Measurements from ENCODE around the gene POU3F1.

Gene POU3F1

DNA sequence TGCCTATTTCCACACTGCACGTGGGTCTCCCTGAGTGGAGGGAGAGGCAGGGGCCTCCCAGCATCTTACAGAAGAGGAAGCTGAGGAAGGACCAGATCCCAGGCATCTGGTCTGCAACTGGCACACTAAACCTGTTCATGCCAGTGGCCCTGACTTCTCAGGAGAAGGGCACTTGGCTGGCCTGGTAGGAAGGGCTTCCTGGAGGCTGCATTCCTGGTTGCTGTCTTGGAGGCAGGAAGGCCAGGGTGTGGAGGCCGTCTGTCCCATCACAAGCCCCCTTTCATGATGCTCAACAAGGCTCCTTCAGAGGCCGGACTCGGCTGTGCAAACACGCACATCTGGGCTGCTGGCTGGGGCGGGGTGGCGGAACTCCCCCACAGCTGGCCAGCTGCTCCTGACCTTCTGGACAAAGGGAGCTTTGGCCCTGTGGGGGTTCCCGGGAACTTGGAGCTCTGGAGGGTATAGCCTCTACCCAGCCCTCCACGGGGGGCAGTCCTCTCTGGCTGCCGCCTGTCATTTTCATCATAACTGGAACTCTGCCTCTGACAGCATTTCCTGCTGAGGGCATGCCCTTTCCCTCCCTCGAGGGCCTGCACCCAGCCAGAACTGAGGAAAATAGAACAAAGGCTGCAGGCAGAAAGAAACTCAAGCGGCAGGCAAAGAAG is 39.2 kb upstream of the POU3F1 start:
- no peaks in the 10 kb centered on the region for H3K27me3 ChIP-seq (ENCODE audit: low read depth, low read length)
- no peak overlapping the region for H3K4me3 ChIP-seq (ENCODE audit: low read depth in 1 of 2, low read length in 2 of 2)

GRCh38 chr1:38084700-38085099 is 38.1 kb upstream of the POU3F1 start:
- H3K4me3 ChIP-seq (ENCODE audit: low read depth in 1 of 2, low read length in 2 of 2) = no peak overlapping the region
- no peaks in the 10 kb centered on the region for H3K4me1 ChIP-seq (ENCODE audit: control insufficient read depth in 1 of 2, insufficient read depth in 2 of 2, low read length in 2 of 2)
- H3K9me3 ChIP-seq (ENCODE audit: control insufficient read depth in 1 of 2, low read length in 2 of 2) = no peaks in the 10 kb centered on the region
- H3K27ac ChIP-seq (ENCODE audit: low read length) = no peak overlapping the region
- H3K36me3 ChIP-seq (ENCODE audit: control insufficient read depth in 1 of 2, insufficient read depth in 2 of 2, low read length in 2 of 2) = no peaks in the 10 kb centered on the region
- H3K27me3 ChIP-seq (ENCODE audit: low read depth, low read length) = no peaks in the 10 kb centered on the region

More for the DNA sequence above, 39.2 kb upstream of the POU3F1 start:
- Histone ChIP-seq H3K4me1 (ENCODE audit: control insufficient read depth in 1 of 2, insufficient read depth in 2 of 2, low read length in 2 of 2) (no peaks in the 10 kb centered on the region), H3K36me3 (ENCODE audit: control insufficient read depth in 1 of 2, insufficient read depth in 2 of 2, low read length in 2 of 2) (no peaks in the 10 kb centered on the region), H3K9me3 (ENCODE audit: control insufficient read depth in 1 of 2, low read length in 2 of 2) (no peaks in the 10 kb centered on the region), H3K27ac (ENCODE audit: low read length) (no peak overlapping the region)

DNA sequence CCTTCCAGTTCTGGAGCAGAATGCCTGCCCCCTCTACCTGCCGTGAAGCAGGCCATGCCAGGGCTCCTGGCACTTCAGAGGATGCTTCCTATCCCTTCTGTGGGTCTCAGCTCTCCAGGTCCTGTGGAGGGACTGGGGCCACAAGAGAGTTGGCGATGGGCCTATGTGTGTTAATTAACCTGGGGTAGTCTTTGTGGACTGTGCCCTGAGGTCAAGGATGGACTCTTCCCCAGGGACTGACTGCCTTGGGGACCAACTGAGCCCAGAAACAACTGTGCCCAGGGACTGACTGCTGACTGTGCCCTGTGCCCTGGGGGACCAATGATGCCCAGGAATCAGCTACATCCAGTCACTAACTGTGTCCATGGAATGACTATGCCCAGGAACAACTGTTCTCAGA is 37.5 kb upstream of the POU3F1 start:
- Histone ChIP-seq H3K9me3 (ENCODE audit: control insufficient read depth in 1 of 2, low read length in 2 of 2) (no peaks in the 10 kb centered on the region), H3K27ac (ENCODE audit: low read length) (no peak overlapping the region)

DNA sequence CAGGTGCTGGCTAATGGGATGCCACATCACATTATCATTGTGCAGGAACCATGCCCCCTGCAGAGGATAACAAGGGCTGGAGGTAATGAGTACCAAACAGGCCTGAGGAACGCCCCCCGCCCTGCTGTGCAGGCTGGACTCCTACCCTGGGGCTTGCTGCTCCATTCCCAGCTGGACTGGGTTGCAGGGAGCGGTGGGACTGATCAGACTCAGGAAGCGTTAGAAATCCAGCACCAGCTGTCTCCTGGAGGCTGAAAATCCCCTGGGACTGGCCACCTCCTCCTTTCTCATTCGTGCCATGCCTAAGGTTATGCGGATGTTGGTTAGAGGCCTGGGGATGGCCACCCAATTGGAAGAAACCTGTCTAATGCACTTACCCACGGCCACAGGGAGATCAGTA is 36.9 kb upstream of the POU3F1 start:
- H3K9me3 ChIP-seq (ENCODE audit: control insufficient read depth in 1 of 2, low read length in 2 of 2) = no peaks in the 10 kb centered on the region
- no peak overlapping the region for H3K4me3 ChIP-seq (ENCODE audit: low read depth in 1 of 2, low read length in 2 of 2)
- no peak overlapping the region for H3K27ac ChIP-seq (ENCODE audit: low read length)
- H3K27me3 ChIP-seq (ENCODE audit: low read depth, low read length) = no peaks in the 10 kb centered on the region
- no peaks in the 10 kb centered on the region for H3K36me3 ChIP-seq (ENCODE audit: control insufficient read depth in 1 of 2, insufficient read depth in 2 of 2, low read length in 2 of 2)
- no peaks in the 10 kb centered on the region for H3K4me1 ChIP-seq (ENCODE audit: control insufficient read depth in 1 of 2, insufficient read depth in 2 of 2, low read length in 2 of 2)

More for the DNA sequence above, 37.5 kb upstream of the POU3F1 start:
- Histone ChIP-seq H3K27me3 (ENCODE audit: low read depth, low read length) (no peaks in the 10 kb centered on the region), H3K4me1 (ENCODE audit: control insufficient read depth in 1 of 2, insufficient read depth in 2 of 2, low read length in 2 of 2) (no peaks in the 10 kb centered on the region), H3K36me3 (ENCODE audit: control insufficient read depth in 1 of 2, insufficient read depth in 2 of 2, low read length in 2 of 2) (no peaks in the 10 kb centered on the region), H3K4me3 (ENCODE audit: low read depth in 1 of 2, low read length in 2 of 2) (no peak overlapping the region)

DNA sequence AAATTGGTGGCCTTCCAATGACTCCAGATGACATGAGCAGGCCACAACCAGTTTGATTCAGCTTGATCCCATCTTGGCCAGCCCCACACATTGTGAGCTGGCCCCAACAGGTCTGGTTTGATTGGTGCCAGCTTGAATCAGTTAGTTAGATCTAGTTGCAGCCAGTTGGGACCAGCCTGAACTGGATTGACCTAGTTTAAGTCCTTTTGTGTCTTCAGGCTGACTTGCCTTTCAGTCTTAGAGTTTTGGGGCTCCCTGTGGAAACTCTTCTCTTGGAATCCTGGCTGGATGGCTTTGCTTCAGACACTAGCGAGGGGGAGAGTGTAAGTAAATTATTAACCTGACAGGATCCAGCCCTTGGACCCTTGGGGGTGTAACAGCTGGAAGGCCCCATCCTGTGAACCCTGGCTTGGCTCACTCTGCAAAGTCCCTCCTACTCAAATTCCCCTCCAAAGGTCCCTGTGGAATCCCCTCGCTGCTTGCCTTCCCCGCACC is 36.2 kb upstream of the POU3F1 start:
- H3K9me3 ChIP-seq (ENCODE audit: control insufficient read depth in 1 of 2, low read length in 2 of 2) = no peaks in the 10 kb centered on the region
- no peaks in the 10 kb centered on the region for H3K4me1 ChIP-seq (ENCODE audit: control insufficient read depth in 1 of 2, insufficient read depth in 2 of 2, low read length in 2 of 2)
- H3K36me3 ChIP-seq (ENCODE audit: control insufficient read depth in 1 of 2, insufficient read depth in 2 of 2, low read length in 2 of 2) = no peaks in the 10 kb centered on the region
- no peaks in the 10 kb centered on the region for H3K27me3 ChIP-seq (ENCODE audit: low read depth, low read length)
- no peak overlapping the region for H3K27ac ChIP-seq (ENCODE audit: low read length)
- H3K4me3 ChIP-seq (ENCODE audit: low read depth in 1 of 2, low read length in 2 of 2) = no peak overlapping the region

DNA sequence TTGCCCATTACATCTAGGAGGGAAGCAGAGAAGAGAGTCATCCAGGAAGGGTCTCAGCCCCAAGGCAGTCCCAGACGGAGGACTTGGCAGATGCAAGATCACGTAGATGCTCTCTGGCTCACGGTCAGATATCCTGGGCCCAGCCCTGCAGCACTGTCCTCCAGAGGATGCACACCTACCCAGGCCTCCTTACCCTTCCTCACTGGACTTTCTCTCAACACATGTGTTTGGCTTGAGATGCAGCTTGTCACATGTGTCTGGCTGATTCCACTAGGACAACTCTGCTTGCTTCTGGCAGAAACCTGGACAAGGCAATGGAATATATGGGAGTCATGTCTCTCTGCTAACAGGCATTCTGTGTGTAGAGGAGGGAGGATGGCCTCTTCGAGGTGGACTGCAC is 32.4 kb upstream of the POU3F1 start:
- H3K9me3 ChIP-seq (ENCODE audit: control insufficient read depth in 1 of 2, low read length in 2 of 2) = no peaks in the 10 kb centered on the region
- no peaks in the 10 kb centered on the region for H3K27me3 ChIP-seq (ENCODE audit: low read depth, low read length)
- no peaks in the 10 kb centered on the region for H3K4me1 ChIP-seq (ENCODE audit: control insufficient read depth in 1 of 2, insufficient read depth in 2 of 2, low read length in 2 of 2)
- no peak overlapping the region for H3K4me3 ChIP-seq (ENCODE audit: low read depth in 1 of 2, low read length in 2 of 2)
- H3K27ac ChIP-seq (ENCODE audit: low read length) = no peak overlapping the region
- H3K36me3 ChIP-seq (ENCODE audit: control insufficient read depth in 1 of 2, insufficient read depth in 2 of 2, low read length in 2 of 2) = no peaks in the 10 kb centered on the region

DNA sequence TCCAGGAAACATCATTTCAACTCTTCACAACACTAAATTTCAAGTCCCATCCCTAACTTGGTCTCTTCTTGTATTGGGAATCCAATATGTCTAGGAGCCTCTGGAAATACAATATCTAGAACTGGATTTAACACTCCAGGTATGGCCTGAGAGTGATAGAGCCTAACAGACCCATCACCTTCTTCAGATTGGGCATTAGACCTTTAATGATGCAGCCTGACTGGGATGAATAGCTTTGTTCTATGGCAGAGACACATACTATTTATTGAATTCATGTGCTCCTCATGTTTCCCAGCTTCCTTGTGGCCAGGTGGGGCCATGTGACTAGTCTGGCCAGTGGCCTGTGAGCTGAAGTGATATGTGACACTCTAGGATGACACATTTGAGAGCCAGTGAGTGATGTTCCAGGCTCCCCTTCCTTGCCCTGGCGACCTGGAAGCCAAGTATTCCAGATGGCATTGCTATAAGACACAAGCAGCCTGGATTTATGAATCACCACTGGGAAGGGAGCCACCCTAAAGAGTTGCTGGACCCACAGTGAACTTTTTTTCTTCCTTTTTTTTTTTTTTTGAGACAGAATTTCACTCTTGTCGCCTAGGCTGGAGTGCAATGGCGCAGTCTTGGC is 31.0 kb upstream of the POU3F1 start:
- H3K9me3 ChIP-seq (ENCODE audit: control insufficient read depth in 1 of 2, low read length in 2 of 2) = no peaks in the 10 kb centered on the region
- no peak overlapping the region for H3K27ac ChIP-seq (ENCODE audit: low read length)
- H3K4me3 ChIP-seq (ENCODE audit: low read depth in 1 of 2, low read length in 2 of 2) = no peak overlapping the region

DNA sequence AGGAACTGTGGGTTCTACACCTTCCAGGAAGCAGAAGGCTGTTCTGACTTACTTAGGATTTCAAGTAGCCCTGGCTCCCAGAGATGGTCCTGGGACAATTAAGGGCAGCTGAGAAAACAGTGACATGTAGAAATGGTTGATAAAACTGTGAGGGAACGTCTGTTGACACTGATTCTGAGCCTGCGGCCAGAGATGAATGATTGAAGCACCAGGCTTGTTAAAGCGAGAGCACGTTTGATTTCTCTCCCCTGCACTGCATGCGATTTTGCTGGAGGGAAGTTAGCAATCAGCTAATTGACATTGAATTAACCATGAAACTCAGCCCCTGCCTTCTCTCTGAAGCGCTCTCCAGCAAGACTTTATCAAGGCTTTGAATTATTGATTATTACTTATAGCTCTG is 29.9 kb upstream of the POU3F1 start:
- Histone ChIP-seq H3K36me3 (ENCODE audit: control insufficient read depth in 1 of 2, insufficient read depth in 2 of 2, low read length in 2 of 2) (no peaks in the 10 kb centered on the region), H3K4me3 (ENCODE audit: low read depth in 1 of 2, low read length in 2 of 2) (no peak overlapping the region), H3K27me3 (ENCODE audit: low read depth, low read length) (no peaks in the 10 kb centered on the region), H3K4me1 (ENCODE audit: control insufficient read depth in 1 of 2, insufficient read depth in 2 of 2, low read length in 2 of 2) (no peaks in the 10 kb centered on the region), H3K9me3 (ENCODE audit: control insufficient read depth in 1 of 2, low read length in 2 of 2) (no peaks in the 10 kb centered on the region), H3K27ac (ENCODE audit: low read length) (no peak overlapping the region)

More for the DNA sequence above, 31.0 kb upstream of the POU3F1 start:
- no peaks in the 10 kb centered on the region for H3K36me3 ChIP-seq (ENCODE audit: control insufficient read depth in 1 of 2, insufficient read depth in 2 of 2, low read length in 2 of 2)
- no peaks in the 10 kb centered on the region for H3K4me1 ChIP-seq (ENCODE audit: control insufficient read depth in 1 of 2, insufficient read depth in 2 of 2, low read length in 2 of 2)
- no peaks in the 10 kb centered on the region for H3K27me3 ChIP-seq (ENCODE audit: low read depth, low read length)

DNA sequence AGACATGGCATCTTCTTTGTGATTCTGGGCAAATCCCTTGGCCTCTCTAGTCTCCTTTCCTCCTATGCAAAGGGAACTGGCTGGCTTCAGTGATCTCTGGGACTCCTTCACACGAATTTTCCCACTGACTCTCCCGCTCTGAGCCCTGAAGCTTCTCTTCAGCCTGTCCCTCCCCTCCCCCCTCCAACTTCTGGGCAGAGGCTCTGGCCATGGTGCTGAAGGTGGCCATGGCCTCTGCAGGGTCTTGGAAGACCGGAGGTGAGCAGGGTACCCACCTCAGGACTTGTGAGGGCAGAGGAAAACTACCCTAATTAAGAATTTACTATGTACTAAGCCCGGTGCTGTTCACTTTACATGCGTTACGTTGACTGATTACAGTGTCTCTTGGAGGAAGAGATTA is 29.4 kb upstream of the POU3F1 start:
- no peaks in the 10 kb centered on the region for H3K4me1 ChIP-seq (ENCODE audit: control insufficient read depth in 1 of 2, insufficient read depth in 2 of 2, low read length in 2 of 2)
- H3K27ac ChIP-seq (ENCODE audit: low read length) = no peak overlapping the region
- no peaks in the 10 kb centered on the region for H3K36me3 ChIP-seq (ENCODE audit: control insufficient read depth in 1 of 2, insufficient read depth in 2 of 2, low read length in 2 of 2)
- no peaks in the 10 kb centered on the region for H3K27me3 ChIP-seq (ENCODE audit: low read depth, low read length)
- no peaks in the 10 kb centered on the region for H3K9me3 ChIP-seq (ENCODE audit: control insufficient read depth in 1 of 2, low read length in 2 of 2)
- H3K4me3 ChIP-seq (ENCODE audit: low read depth in 1 of 2, low read length in 2 of 2) = no peak overlapping the region

DNA sequence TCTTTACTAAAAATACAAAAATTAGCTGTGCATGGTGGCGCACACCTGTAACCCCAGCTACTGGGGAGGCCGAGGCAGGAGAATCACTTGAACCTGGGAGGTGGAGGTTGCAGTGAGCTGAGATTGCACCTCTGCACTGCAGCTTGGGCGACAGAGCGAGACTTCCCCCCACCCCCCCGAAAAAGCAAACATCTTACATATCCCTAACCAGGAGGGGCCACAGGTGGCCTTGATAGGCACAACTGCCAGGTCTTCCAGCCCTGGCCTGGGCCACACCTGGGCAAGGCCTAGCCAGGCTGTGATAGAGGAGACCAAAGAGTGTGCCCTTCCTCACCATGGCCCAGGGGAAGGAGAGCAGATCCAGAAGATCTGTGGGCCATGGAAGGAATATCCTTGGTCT is 28.6 kb upstream of the POU3F1 start:
- H3K9me3 ChIP-seq (ENCODE audit: control insufficient read depth in 1 of 2, low read length in 2 of 2) = no peaks in the 10 kb centered on the region
- H3K27me3 ChIP-seq (ENCODE audit: low read depth, low read length) = no peaks in the 10 kb centered on the region
- H3K36me3 ChIP-seq (ENCODE audit: control insufficient read depth in 1 of 2, insufficient read depth in 2 of 2, low read length in 2 of 2) = no peaks in the 10 kb centered on the region
- no peak overlapping the region for H3K27ac ChIP-seq (ENCODE audit: low read length)
- no peaks in the 10 kb centered on the region for H3K4me1 ChIP-seq (ENCODE audit: control insufficient read depth in 1 of 2, insufficient read depth in 2 of 2, low read length in 2 of 2)
- H3K4me3 ChIP-seq (ENCODE audit: low read depth in 1 of 2, low read length in 2 of 2) = no peak overlapping the region

GRCh38 chr1:38074302-38074677 is 27.7 kb upstream of the POU3F1 start:
- H3K27ac ChIP-seq (ENCODE audit: low read length) = no peak overlapping the region
- H3K4me1 ChIP-seq (ENCODE audit: control insufficient read depth in 1 of 2, insufficient read depth in 2 of 2, low read length in 2 of 2) = no peaks in the 10 kb centered on the region
- H3K36me3 ChIP-seq (ENCODE audit: control insufficient read depth in 1 of 2, insufficient read depth in 2 of 2, low read length in 2 of 2) = no peaks in the 10 kb centered on the region
- H3K27me3 ChIP-seq (ENCODE audit: low read depth, low read length) = no peaks in the 10 kb centered on the region
- H3K4me3 ChIP-seq (ENCODE audit: low read depth in 1 of 2, low read length in 2 of 2) = no peak overlapping the region
- no peaks in the 10 kb centered on the region for H3K9me3 ChIP-seq (ENCODE audit: control insufficient read depth in 1 of 2, low read length in 2 of 2)

Measured in muscle layer of duodenum (tissue), 2 donors.